Peyer's patch (tissue), 4 donors: ENCODE results near the gene SLC24A4.

Experiments
- POLR2A ChIP-seq, 2 donors: fragments of 450-650 bp; IDR thresholded peaks; one replicate each; pipeline ENCODE4 v1.5.1; 2017; ENCODE audit warnings: antibody characterized with exemption in 2 of 2, mild to moderate bottlenecking in 2 of 2, moderate library complexity in 2 of 2
- TF ChIP-seq, protein P1 (sequence below), 6 experiments: fragments of 450-650 bp in 4 of 6; fragments of 200-600 bp in 2 of 6; sonication (generic) in 1 of 6; IDR thresholded peaks; one replicate each; pipeline ENCODE4 v1.5.1; 2017 to 2019; ENCODE audit warnings: antibody characterized with exemption in 6 of 6, mild to moderate bottlenecking in 3 of 6, moderate library complexity in 1 of 6

DNA sequence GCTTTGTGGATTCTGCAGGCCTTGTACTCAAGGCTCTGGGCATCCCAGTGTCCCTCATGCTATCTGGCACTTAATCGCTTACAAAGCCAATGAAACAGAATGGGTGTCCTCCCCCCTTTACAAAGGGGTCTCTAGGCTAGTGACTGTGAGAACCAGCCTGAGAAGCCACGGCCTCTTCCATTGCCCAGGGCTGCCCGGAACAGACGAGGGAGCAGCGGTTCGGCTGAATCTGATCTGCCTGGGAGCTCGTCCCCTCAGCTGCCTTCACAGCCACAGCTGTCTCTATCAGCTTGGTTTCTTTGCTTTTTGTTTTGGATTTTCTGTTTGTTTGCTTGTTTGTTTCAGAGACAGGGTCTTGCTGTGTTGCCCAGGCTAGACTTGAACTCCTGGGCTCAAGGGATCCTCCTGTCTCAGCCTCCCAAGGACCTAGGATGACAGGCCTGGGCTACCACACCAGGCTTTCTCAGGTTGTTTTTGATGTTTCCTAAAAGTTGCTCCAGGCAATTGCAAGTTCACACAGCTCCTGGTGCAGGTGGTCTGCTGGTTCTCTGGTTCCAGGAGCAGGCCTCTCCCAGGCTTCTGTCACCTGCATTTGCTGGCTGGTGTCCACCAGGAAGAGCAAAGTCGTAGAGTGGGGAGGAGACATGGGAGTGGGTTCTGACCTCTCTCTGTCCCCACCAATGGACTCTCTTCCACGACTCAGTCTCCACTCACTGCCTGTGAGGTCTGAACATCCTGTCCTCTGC lies 179.7 kb downstream of the SLC24A4 start:
- TF ChIP-seq, protein P1, sequence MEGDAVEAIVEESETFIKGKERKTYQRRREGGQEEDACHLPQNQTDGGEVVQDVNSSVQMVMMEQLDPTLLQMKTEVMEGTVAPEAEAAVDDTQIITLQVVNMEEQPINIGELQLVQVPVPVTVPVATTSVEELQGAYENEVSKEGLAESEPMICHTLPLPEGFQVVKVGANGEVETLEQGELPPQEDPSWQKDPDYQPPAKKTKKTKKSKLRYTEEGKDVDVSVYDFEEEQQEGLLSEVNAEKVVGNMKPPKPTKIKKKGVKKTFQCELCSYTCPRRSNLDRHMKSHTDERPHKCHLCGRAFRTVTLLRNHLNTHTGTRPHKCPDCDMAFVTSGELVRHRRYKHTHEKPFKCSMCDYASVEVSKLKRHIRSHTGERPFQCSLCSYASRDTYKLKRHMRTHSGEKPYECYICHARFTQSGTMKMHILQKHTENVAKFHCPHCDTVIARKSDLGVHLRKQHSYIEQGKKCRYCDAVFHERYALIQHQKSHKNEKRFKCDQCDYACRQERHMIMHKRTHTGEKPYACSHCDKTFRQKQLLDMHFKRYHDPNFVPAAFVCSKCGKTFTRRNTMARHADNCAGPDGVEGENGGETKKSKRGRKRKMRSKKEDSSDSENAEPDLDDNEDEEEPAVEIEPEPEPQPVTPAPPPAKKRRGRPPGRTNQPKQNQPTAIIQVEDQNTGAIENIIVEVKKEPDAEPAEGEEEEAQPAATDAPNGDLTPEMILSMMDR (IDR thresholded peaks at IDR 0.05) = no peak
- no peak for TF ChIP-seq POLR2A (IDR thresholded peaks at IDR 0.05)
